ENCODE data around the gene CEP164. TPM values are rescaled to one million over a fixed set of nuclear protein-coding genes. Genes with fewer than 3 reads are reported as not detected.

CEP164 gene
- polyA plus RNA-seq, 2 donors: 8.0 to 19.8 TPM

GRCh38 chr11:117420143-117420485, 92.5 kb downstream of the CEP164 start:
- 87 to 89% methylated on average over 12 of the region's 12 CpGs for WGBS, 2 donors
- no peak overlapping the region for H3K27ac ChIP-seq (ENCODE audit: low read depth in 2 of 2, low read length in 1 of 2)
- H3K4me1 ChIP-seq (ENCODE audit: control insufficient read depth in 2 of 2, insufficient read depth in 2 of 2, low read length in 1 of 2): no peaks in the 10 kb centered on the region
- no peaks in the 10 kb centered on the region for H3K9me3 ChIP-seq (ENCODE audit: control insufficient read depth in 2 of 2, insufficient read depth in 1 of 2, low read depth in 1 of 2, low read length in 1 of 2)
- H3K4me3 ChIP-seq (ENCODE audit: low read depth in 1 of 2, low read length in 2 of 2): no peak overlapping the region
- H3K36me3 ChIP-seq (ENCODE audit: control insufficient read depth in 2 of 2, insufficient read depth in 2 of 2, low read length in 1 of 2): no peaks in the 10 kb centered on the region
- H3K27me3 ChIP-seq (ENCODE audit: control insufficient read depth in 1 of 2, insufficient read depth in 2 of 2, low read length in 2 of 2): no peaks in the 10 kb centered on the region

GRCh38 chr11:117420598-117420997, 92.9 kb downstream of the CEP164 start:
- 93 to 95% methylated on average over 6 of the region's 6 CpGs for WGBS, 2 donors
- Histone ChIP-seq H3K4me1 (ENCODE audit: control insufficient read depth in 2 of 2, insufficient read depth in 2 of 2, low read length in 1 of 2) (no peaks in the 10 kb centered on the region), H3K27me3 (ENCODE audit: control insufficient read depth in 1 of 2, insufficient read depth in 2 of 2, low read length in 2 of 2) (no peaks in the 10 kb centered on the region)

GRCh38 chr11:117421041-117421440, 93.4 kb downstream of the CEP164 start:
- H3K36me3 ChIP-seq (ENCODE audit: control insufficient read depth in 2 of 2, insufficient read depth in 2 of 2, low read length in 1 of 2): no peaks in the 10 kb centered on the region
- no peaks in the 10 kb centered on the region for H3K9me3 ChIP-seq (ENCODE audit: control insufficient read depth in 2 of 2, insufficient read depth in 1 of 2, low read depth in 1 of 2, low read length in 1 of 2)
- 82 to 86% methylated on average over 13 of the region's 13 CpGs for WGBS, 2 donors
- H3K4me3 ChIP-seq (ENCODE audit: low read depth in 1 of 2, low read length in 2 of 2): no peak overlapping the region
- H3K27me3 ChIP-seq (ENCODE audit: control insufficient read depth in 1 of 2, insufficient read depth in 2 of 2, low read length in 2 of 2): no peaks in the 10 kb centered on the region
- no peak overlapping the region for H3K27ac ChIP-seq (ENCODE audit: low read depth in 2 of 2, low read length in 1 of 2)
- peaks cover 0 to under 1% of the 10 kb centered on the region in 2 donors for H3K4me1 ChIP-seq (ENCODE audit: control insufficient read depth in 2 of 2, insufficient read depth in 2 of 2, low read length in 1 of 2)

More at GRCh38 chr11:117420598-117420997, 92.9 kb downstream of the CEP164 start:
- no peak overlapping the region for H3K4me3 ChIP-seq (ENCODE audit: low read depth in 1 of 2, low read length in 2 of 2)
- no peaks in the 10 kb centered on the region for H3K36me3 ChIP-seq (ENCODE audit: control insufficient read depth in 2 of 2, insufficient read depth in 2 of 2, low read length in 1 of 2)
- H3K27ac ChIP-seq (ENCODE audit: low read depth in 2 of 2, low read length in 1 of 2): no peak overlapping the region
- no peaks in the 10 kb centered on the region for H3K9me3 ChIP-seq (ENCODE audit: control insufficient read depth in 2 of 2, insufficient read depth in 1 of 2, low read depth in 1 of 2, low read length in 1 of 2)

- Histone ChIP-seq H3K27me3 (ENCODE audit: control insufficient read depth in 1 of 2, insufficient read depth in 2 of 2, low read length in 2 of 2) (no peaks in the 10 kb centered on the region), H3K4me1 (ENCODE audit: control insufficient read depth in 2 of 2, insufficient read depth in 2 of 2, low read length in 1 of 2) (peaks cover 0 to 3% of the 10 kb centered on the region in 2 donors), H3K4me3 (ENCODE audit: low read depth in 1 of 2, low read length in 2 of 2) (no peak overlapping the region), H3K9me3 (ENCODE audit: control insufficient read depth in 2 of 2, insufficient read depth in 1 of 2, low read depth in 1 of 2, low read length in 1 of 2) (no peaks in the 10 kb centered on the region), H3K36me3 (ENCODE audit: control insufficient read depth in 2 of 2, insufficient read depth in 2 of 2, low read length in 1 of 2) (no peaks in the 10 kb centered on the region), H3K27ac (ENCODE audit: low read depth in 2 of 2, low read length in 1 of 2) (no peak overlapping the region)
- 85 to 86% methylated on average over 7 of the region's 7 CpGs for WGBS, 2 donors
Observed at GRCh38 chr11:117421476-117421875, 93.8 kb downstream of the CEP164 start.

GRCh38 chr11:117423046-117423575, 95.5 kb downstream of the CEP164 start:
- no peaks in the 10 kb centered on the region for H3K9me3 ChIP-seq (ENCODE audit: control insufficient read depth in 2 of 2, insufficient read depth in 1 of 2, low read depth in 1 of 2, low read length in 1 of 2)
- no peak overlapping the region for H3K4me3 ChIP-seq (ENCODE audit: low read depth in 1 of 2, low read length in 2 of 2)
- no peaks in the 10 kb centered on the region for H3K27me3 ChIP-seq (ENCODE audit: control insufficient read depth in 1 of 2, insufficient read depth in 2 of 2, low read length in 2 of 2)
- 86 to 88% methylated on average over 14 of the region's 14 CpGs for WGBS, 2 donors
- H3K4me1 ChIP-seq (ENCODE audit: control insufficient read depth in 2 of 2, insufficient read depth in 2 of 2, low read length in 1 of 2): peaks cover 0 to 3% of the 10 kb centered on the region in 2 donors
- no peaks in the 10 kb centered on the region for H3K36me3 ChIP-seq (ENCODE audit: control insufficient read depth in 2 of 2, insufficient read depth in 2 of 2, low read length in 1 of 2)
- no peak overlapping the region for H3K27ac ChIP-seq (ENCODE audit: low read depth in 2 of 2, low read length in 1 of 2)

- Histone ChIP-seq H3K4me3 (ENCODE audit: low read depth in 1 of 2, low read length in 2 of 2) (no peak overlapping the region), H3K4me1 (ENCODE audit: control insufficient read depth in 2 of 2, insufficient read depth in 2 of 2, low read length in 1 of 2) (peaks cover 0 to 3% of the 10 kb centered on the region in 2 donors), H3K27ac (ENCODE audit: low read depth in 2 of 2, low read length in 1 of 2) (no peak overlapping the region), H3K36me3 (ENCODE audit: control insufficient read depth in 2 of 2, insufficient read depth in 2 of 2, low read length in 1 of 2) (no peaks in the 10 kb centered on the region), H3K27me3 (ENCODE audit: control insufficient read depth in 1 of 2, insufficient read depth in 2 of 2, low read length in 2 of 2) (no peaks in the 10 kb centered on the region), H3K9me3 (ENCODE audit: control insufficient read depth in 2 of 2, insufficient read depth in 1 of 2, low read depth in 1 of 2, low read length in 1 of 2) (no peaks in the 10 kb centered on the region)
- WGBS, 2 donors: 61 to 71% methylated on average over 4 of the region's 4 CpGs
Observed at GRCh38 chr11:117424781-117425180, 97.1 kb downstream of the CEP164 start.

- Histone ChIP-seq H3K9me3 (ENCODE audit: control insufficient read depth in 2 of 2, insufficient read depth in 1 of 2, low read depth in 1 of 2, low read length in 1 of 2) (no peaks in the 10 kb centered on the region), H3K4me1 (ENCODE audit: control insufficient read depth in 2 of 2, insufficient read depth in 2 of 2, low read length in 1 of 2) (peaks cover 0 to 3% of the 10 kb centered on the region in 2 donors), H3K4me3 (ENCODE audit: low read depth in 1 of 2, low read length in 2 of 2) (no peak overlapping the region), H3K36me3 (ENCODE audit: control insufficient read depth in 2 of 2, insufficient read depth in 2 of 2, low read length in 1 of 2) (no peaks in the 10 kb centered on the region), H3K27me3 (ENCODE audit: control insufficient read depth in 1 of 2, insufficient read depth in 2 of 2, low read length in 2 of 2) (no peaks in the 10 kb centered on the region), H3K27ac (ENCODE audit: low read depth in 2 of 2, low read length in 1 of 2) (no peak overlapping the region)
- 48 to 50% methylated on average over 13 of the region's 13 CpGs for WGBS, 2 donors
Observed at GRCh38 chr11:117425679-117426296, 98.1 kb downstream of the CEP164 start.

- 5 to 6% methylated on average over 17 of the region's 17 CpGs for WGBS, 2 donors
- Histone ChIP-seq H3K27ac (ENCODE audit: low read depth in 2 of 2, low read length in 1 of 2) (no peak overlapping the region), H3K4me3 (ENCODE audit: low read depth in 1 of 2, low read length in 2 of 2) (no peak overlapping the region), H3K9me3 (ENCODE audit: control insufficient read depth in 2 of 2, insufficient read depth in 1 of 2, low read depth in 1 of 2, low read length in 1 of 2) (no peaks in the 10 kb centered on the region), H3K36me3 (ENCODE audit: control insufficient read depth in 2 of 2, insufficient read depth in 2 of 2, low read length in 1 of 2) (no peaks in the 10 kb centered on the region), H3K27me3 (ENCODE audit: control insufficient read depth in 1 of 2, insufficient read depth in 2 of 2, low read length in 2 of 2) (no peaks in the 10 kb centered on the region), H3K4me1 (ENCODE audit: control insufficient read depth in 2 of 2, insufficient read depth in 2 of 2, low read length in 1 of 2) (peaks cover 0 to 3% of the 10 kb centered on the region in 2 donors)
Observed at GRCh38 chr11:117426297-117426685, 98.6 kb downstream of the CEP164 start.

- Histone ChIP-seq H3K9me3 (ENCODE audit: control insufficient read depth in 2 of 2, insufficient read depth in 1 of 2, low read depth in 1 of 2, low read length in 1 of 2) (no peaks in the 10 kb centered on the region), H3K27ac (ENCODE audit: low read depth in 2 of 2, low read length in 1 of 2) (no peak overlapping the region), H3K4me3 (ENCODE audit: low read depth in 1 of 2, low read length in 2 of 2) (no peak overlapping the region), H3K27me3 (ENCODE audit: control insufficient read depth in 1 of 2, insufficient read depth in 2 of 2, low read length in 2 of 2) (no peaks in the 10 kb centered on the region), H3K36me3 (ENCODE audit: control insufficient read depth in 2 of 2, insufficient read depth in 2 of 2, low read length in 1 of 2) (no peaks in the 10 kb centered on the region), H3K4me1 (ENCODE audit: control insufficient read depth in 2 of 2, insufficient read depth in 2 of 2, low read length in 1 of 2) (peaks cover 0 to 3% of the 10 kb centered on the region in 2 donors)
- 88 to 89% methylated on average over 7 of the region's 7 CpGs for WGBS, 2 donors
Observed at GRCh38 chr11:117426941-117427340, 99.3 kb downstream of the CEP164 start.

GRCh38 chr11:117427356-117427874, 99.8 kb downstream of the CEP164 start:
- Histone ChIP-seq H3K4me3 (ENCODE audit: low read depth in 1 of 2, low read length in 2 of 2) (no peak overlapping the region), H3K36me3 (ENCODE audit: control insufficient read depth in 2 of 2, insufficient read depth in 2 of 2, low read length in 1 of 2) (no peaks in the 10 kb centered on the region), H3K4me1 (ENCODE audit: control insufficient read depth in 2 of 2, insufficient read depth in 2 of 2, low read length in 1 of 2) (peaks cover 0 to 3% of the 10 kb centered on the region in 2 donors), H3K9me3 (ENCODE audit: control insufficient read depth in 2 of 2, insufficient read depth in 1 of 2, low read depth in 1 of 2, low read length in 1 of 2) (no peaks in the 10 kb centered on the region), H3K27ac (ENCODE audit: low read depth in 2 of 2, low read length in 1 of 2) (no peak overlapping the region), H3K27me3 (ENCODE audit: control insufficient read depth in 1 of 2, insufficient read depth in 2 of 2, low read length in 2 of 2) (no peaks in the 10 kb centered on the region)
- WGBS, 2 donors: 87 to 89% methylated on average over 11 of the region's 11 CpGs

Data from esophagus (tissue), 2 donors.